Measurements from ENCODE around the gene FAM193B.

GRCh38 chr5:177548495-177548894 is 5.9 kb downstream of the FAM193B start:
- no peak for TF ChIP-seq EZH2 (IDR thresholded peaks at IDR 0.05; ENCODE audit: borderline replicate concordance, low read depth, low read length, poor library complexity, severe bottlenecking)
- no peak for TF ChIP-seq CTCF (conservative IDR thresholded peaks at IDR 0.05; ENCODE audit: low read depth, low read length)
